Pancreas (tissue), 10 donors: Measurements from ENCODE around the gene CFAP410. TPM values are rescaled to one million over a fixed set of nuclear protein-coding genes. Genes with fewer than 3 reads are reported as not detected.

Source experiments
- ATAC-seq, 4 donors: fragments of 200-7000 bp; cut with Tn5 transposase; one replicate each; pipeline versions ENCODE4 v1.8.0 to v1.9.1; 2020; ENCODE audit warnings: mild to moderate bottlenecking in 4 of 4, moderate library complexity in 4 of 4
- DNase-seq, 6 donors: peaks; one replicate each; pipeline ENCODE4 v3.0.0-alpha.2; 2020
- FAIRE-seq: peaks from 2 replicates; lab custom pipeline; 2012; peaks lifted over from hg19 to GRCh38; lab: Jason Lieb, UNC
- H3K27ac ChIP-seq, 4 donors: fragments of 200-600 bp; sonication (generic); 1 replicate in 3 of 4; 2 replicates in 1 of 4; pipeline versions ENCODE4 v1.5.0 to v1.8.0; 2020
- H3K27me3 ChIP-seq, 4 donors: fragments of 200-600 bp; one replicate each; pipeline ENCODE4 v1.8.0; 2021
- H3K36me3 ChIP-seq, 3 donors: fragments of 200-600 bp; sonication (generic) in 1 of 3; one replicate each; pipeline versions ENCODE4 v1.5.0 to v1.8.0; 2020 to 2021
- H3K4me1 ChIP-seq, 3 donors: fragments of 200-600 bp; one replicate each; pipeline ENCODE4 v1.8.0; 2021
- H3K4me3 ChIP-seq, 4 donors: fragments of 200-600 bp; sonication (generic) in 2 of 4; one replicate each; pipeline versions ENCODE4 v1.5.0 to v1.8.0; 2020 to 2021
- H3K9me3 ChIP-seq, 4 donors: fragments of 200-600 bp; one replicate each; pipeline ENCODE4 v1.8.0; 2021
- CTCF ChIP-seq, 4 donors: fragments of 200-600 bp; sonication (generic) in 3 of 4; IDR thresholded peaks; one replicate each; pipeline versions ENCODE4 v1.5.0 to v1.8.0; 2021; ENCODE audit warnings: antibody characterized with exemption in 4 of 4
- WGBS, 2 donors: extraction: QIAGEN DNeasy Blood & Tissue Kit; methylation state at CpG; one replicate each; pipeline ENCODE4 v1.1.7; 2013; 5-methylcytosine and 5-hydroxymethylcytosine counted together
- intact Hi-C, 3 donors: fragments of 100-400 bp; cut with DNase I; formaldehyde crosslinking; loops; one replicate each; pipeline versions ENCODE4 v1.11.1 to v1.14.2; 2022
- polyA plus RNA-seq, 2 donors: library from polyadenylated mRNA; stranded (reverse); fragments of 200-250 nt; gene quantifications; one replicate each; pipeline ENCODE4 v1.2.3, GENCODE V29; 2013
- total RNA-seq, 6 donors: library from RNA; stranded (reverse); fragmentation: NEBNext Ultra II Directional in 4 of 6; extraction: Animal tissue kit (Norgen Biotek cat#: 25700) in 4 of 6; gene quantifications; one replicate each; pipeline versions ENCODE4 v1.2.1 to v1.2.4, GENCODE V29; 2021 to 2023
- donor health status: healthy with polysubstance abuse.
- donor health status: DM: no; HTN: no; CAD: no; lungs with moderate emphysema.
- donor health status: DM: no; HTN: no; CAD: no.
- donor health status: control.
- donor health status: control.
- donor health status: Bipolar disorder and iron deficiency.
- donor health status: DM: yes; HTN: yes; CAD: no.
- donor health status: DM: no; HTN: no; CAD: no.
- donor health status: DM: no; HTN: no; CAD: no.
- donor health status: DM: yes; HTN: yes; CAD: no.

CFAP410 gene
- total RNA-seq (10 to 100 TPM; 10.3 to 20.1 (median 15.2) TPM), polyA plus RNA-seq (100 to 1,000 TPM in 1 of 2 donors, 10 to 100 TPM in 1; 83.9 to 118 TPM)

DNA sequence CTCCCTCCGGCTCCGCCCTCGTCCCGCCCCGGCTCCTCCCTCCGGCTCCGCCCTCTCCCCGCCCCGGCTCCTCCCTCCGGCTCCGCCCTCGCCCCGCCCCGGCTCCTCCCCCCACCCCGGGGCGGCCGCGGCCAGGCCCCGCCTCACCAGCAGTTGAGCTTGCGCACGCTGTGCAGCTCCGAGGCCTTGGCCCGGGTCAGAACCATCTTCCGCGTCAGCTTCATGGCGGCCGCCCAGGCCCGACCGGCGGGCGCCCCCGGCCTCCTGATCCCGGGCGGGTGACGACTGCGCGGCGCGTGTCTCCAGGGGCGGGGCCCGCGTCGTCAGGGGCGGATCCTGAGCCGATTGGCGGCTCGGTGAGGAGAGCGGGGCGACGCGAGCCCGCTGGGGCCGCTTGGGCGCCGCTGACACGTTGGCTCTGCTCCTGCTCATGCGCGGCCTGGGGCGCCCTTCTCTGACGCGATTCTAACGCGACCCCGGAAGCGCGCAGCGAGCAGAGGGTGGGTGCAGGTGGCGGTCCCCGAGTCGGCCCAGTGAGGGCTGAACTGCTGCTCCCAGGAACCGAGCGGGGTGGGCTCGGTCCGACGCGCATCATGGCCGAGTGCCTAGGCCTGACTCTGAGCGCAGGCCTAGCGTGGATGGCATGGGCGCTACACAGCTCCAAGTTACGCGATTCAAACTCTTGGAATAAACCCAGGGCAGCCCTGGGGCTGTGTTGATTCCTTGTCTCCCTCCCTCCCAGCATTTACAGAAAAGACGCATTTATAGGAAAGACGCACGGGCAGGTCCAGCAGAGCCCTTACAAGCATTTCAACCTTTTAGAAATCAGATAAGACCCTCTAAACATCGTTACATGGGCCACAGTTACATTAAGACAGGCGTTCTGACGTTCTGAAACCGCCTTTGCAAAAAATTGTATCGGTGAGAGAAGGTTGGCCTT lies at the start of gene CFAP410:
Gene CFAP410 (minus strand): TSS at position 420 of the 940 bp plus-strand sequence. CDS start 196 bp downstream, at position 224.
- TF ChIP-seq CTCF (IDR thresholded peaks at IDR 0.05): no peak
- ATAC-seq (peak; percentile 89 to 96 (median 92)), DNase-seq (peak; percentile 92 to 99 (median 96)), FAIRE-seq (no peak)
- Histone ChIP-seq H3K4me3 (peak within 1 kb of the TSS; percentile 65 to 81 (median 70)), H3K27me3 (no peaks in the 10 kb centered on the region), H3K4me1 (no peaks in the 10 kb centered on the region), H3K27ac (peak within 1 kb of the TSS; percentile 94 to 98 (median 96)), H3K9me3 (no peaks in the 10 kb centered on the region), H3K36me3 (no peaks in the 10 kb centered on the region)
- intact Hi-C loops: no loop called here
- WGBS, 2 donors: 1% methylated on average over 49 to 89 of the region's 90 CpGs

- Histone ChIP-seq H3K4me1 (no peaks in the 10 kb centered on the region), H3K9me3 (no peaks in the 10 kb centered on the region), H3K27ac (no peak overlapping the region), H3K4me3 (no peak overlapping the region), H3K27me3 (no peaks in the 10 kb centered on the region), H3K36me3 (no peaks in the 10 kb centered on the region)
- no peak for DNase-seq
- intact Hi-C loops: no loop called here
- no peak for TF ChIP-seq CTCF (IDR thresholded peaks at IDR 0.05)
- no peak for FAIRE-seq
- WGBS, 2 donors: 52 to 61% methylated on average over 2 of the region's 2 CpGs
- ATAC-seq: no peak
These were observed 45.8 kb upstream of the CFAP410 start for GRCh38 chr21:44384968-44385367.

DNA sequence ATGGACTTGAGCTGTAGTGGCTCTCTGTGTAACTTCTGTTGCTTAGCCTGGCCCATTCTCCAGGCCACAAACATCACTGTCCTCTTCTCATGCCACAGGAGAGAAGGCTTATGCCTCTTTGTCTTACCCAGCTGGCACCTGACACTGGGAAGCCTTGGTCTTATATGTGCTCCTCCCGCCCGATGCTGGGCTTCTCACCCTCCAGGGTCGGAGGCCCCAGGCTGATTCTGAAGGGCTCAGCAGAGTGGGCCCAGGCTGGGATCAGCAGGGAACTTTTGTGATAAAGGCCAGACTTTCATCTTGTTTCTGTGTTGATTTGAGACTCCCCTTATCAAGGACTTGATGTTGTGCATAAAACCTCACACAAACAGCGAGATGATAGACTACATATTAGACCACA lies 44.0 kb upstream of the CFAP410 start:
- Histone ChIP-seq H3K27ac (no peak overlapping the region), H3K4me3 (no peak overlapping the region), H3K36me3 (no peaks in the 10 kb centered on the region), H3K4me1 (no peaks in the 10 kb centered on the region), H3K27me3 (no peaks in the 10 kb centered on the region), H3K9me3 (no peaks in the 10 kb centered on the region)
- ATAC-seq (no peak), DNase-seq (no peak), FAIRE-seq (no peak)
- TF ChIP-seq CTCF (IDR thresholded peaks at IDR 0.05): no peak
- WGBS, 2 donors: 54 to 73% methylated on average over 4 of the region's 4 CpGs
- intact Hi-C loops: no loop called here

GRCh38 chr21:44382536-44382935 lies 43.3 kb upstream of the CFAP410 start:
- TF ChIP-seq CTCF (IDR thresholded peaks at IDR 0.05): no peak
- intact Hi-C loops: no loop called here
- no peak for FAIRE-seq
- H3K4me3 ChIP-seq: no peak overlapping the region
- H3K4me1 ChIP-seq: no peaks in the 10 kb centered on the region
- no peak for DNase-seq
- no peaks in the 10 kb centered on the region for H3K36me3 ChIP-seq
- no peaks in the 10 kb centered on the region for H3K27me3 ChIP-seq
- H3K27ac ChIP-seq: no peak overlapping the region
- 75 to 79% methylated on average over 9 of the region's 9 CpGs for WGBS, 2 donors
- ATAC-seq: no peak
- no peaks in the 10 kb centered on the region for H3K9me3 ChIP-seq

GRCh38 chr21:44381874-44382273 lies 42.7 kb upstream of the CFAP410 start:
- H3K27me3 ChIP-seq: no peaks in the 10 kb centered on the region
- ATAC-seq (no peak), FAIRE-seq (no peak), DNase-seq (no peak)
- H3K4me1 ChIP-seq: no peaks in the 10 kb centered on the region
- TF ChIP-seq CTCF (IDR thresholded peaks at IDR 0.05): no peak
- H3K9me3 ChIP-seq: no peaks in the 10 kb centered on the region
- intact Hi-C loops: no loop called here
- no peak overlapping the region for H3K4me3 ChIP-seq
- H3K27ac ChIP-seq: no peak overlapping the region
- H3K36me3 ChIP-seq: no peaks in the 10 kb centered on the region
